Neutrophil (primary cell): ENCODE measurements around the gene CSNK2A3.

Experiments used
- H3K27ac ChIP-seq: fragments of 200-600 bp; sonication (generic); 2 replicates; pipeline ENCODE4 v1.5.1; 2016; ENCODE audit warnings: mild to moderate bottlenecking, moderate library complexity
- H3K27me3 ChIP-seq: fragments of 200-600 bp; sonication (generic); 2 replicates; pipeline ENCODE4 v1.6.0; 2016; ENCODE audit warnings: mild to moderate bottlenecking
- H3K36me3 ChIP-seq: fragments of 200-600 bp; sonication (generic); 2 replicates; pipeline ENCODE4 v1.5.1; 2017
- H3K4me1 ChIP-seq, 2 experiments: fragments of 200-600 bp in 1 of 2; sonication (generic) in 1 of 2; 1 replicate in 1 of 2; 2 replicates in 1 of 2; pipeline versions ENCODE4 v1.5.1 to v1.6.1; 2013 to 2016; ENCODE audit warnings: low read depth in 1 of 2, low read length in 1 of 2, mild to moderate bottlenecking in 1 of 2, moderate library complexity in 1 of 2; ENCODE audit not compliant: control insufficient read depth in 1 of 2, insufficient read depth in 1 of 2
- H3K4me3 ChIP-seq, 2 experiments: fragments of 200-600 bp in 1 of 2; sonication (generic) in 1 of 2; 1 replicate in 1 of 2; 2 replicates in 1 of 2; pipeline ENCODE4 v1.5.1; 2013 to 2016; ENCODE audit warnings: low read depth in 1 of 2, low read length in 1 of 2, mild to moderate bottlenecking in 1 of 2, moderate library complexity in 1 of 2
- H3K9me3 ChIP-seq: fragments of 200-600 bp; sonication (generic); 2 replicates; pipeline ENCODE4 v1.5.1; 2016
- TF ChIP-seq, protein P1 (sequence below): fragments of 200-600 bp; sonication (generic); IDR thresholded peaks from 2 replicates; pipeline ENCODE4 v1.5.1; 2016; ENCODE audit warnings: antibody characterized with exemption

Gene CSNK2A3

GRCh38 chr11:11313902-11314692 is 39.0 kb downstream of the CSNK2A3 start:
- no peaks in the 10 kb centered on the region for H3K27me3 ChIP-seq
- no peaks in the 10 kb centered on the region for H3K9me3 ChIP-seq
- H3K4me3 ChIP-seq, result no peak overlapping the region
- H3K27ac ChIP-seq, result no peak overlapping the region
- H3K4me1 ChIP-seq, result peaks cover 2 to 23% of the 10 kb centered on the region in 2 experiments
- no peaks in the 10 kb centered on the region for H3K36me3 ChIP-seq
- TF ChIP-seq, protein P1, sequence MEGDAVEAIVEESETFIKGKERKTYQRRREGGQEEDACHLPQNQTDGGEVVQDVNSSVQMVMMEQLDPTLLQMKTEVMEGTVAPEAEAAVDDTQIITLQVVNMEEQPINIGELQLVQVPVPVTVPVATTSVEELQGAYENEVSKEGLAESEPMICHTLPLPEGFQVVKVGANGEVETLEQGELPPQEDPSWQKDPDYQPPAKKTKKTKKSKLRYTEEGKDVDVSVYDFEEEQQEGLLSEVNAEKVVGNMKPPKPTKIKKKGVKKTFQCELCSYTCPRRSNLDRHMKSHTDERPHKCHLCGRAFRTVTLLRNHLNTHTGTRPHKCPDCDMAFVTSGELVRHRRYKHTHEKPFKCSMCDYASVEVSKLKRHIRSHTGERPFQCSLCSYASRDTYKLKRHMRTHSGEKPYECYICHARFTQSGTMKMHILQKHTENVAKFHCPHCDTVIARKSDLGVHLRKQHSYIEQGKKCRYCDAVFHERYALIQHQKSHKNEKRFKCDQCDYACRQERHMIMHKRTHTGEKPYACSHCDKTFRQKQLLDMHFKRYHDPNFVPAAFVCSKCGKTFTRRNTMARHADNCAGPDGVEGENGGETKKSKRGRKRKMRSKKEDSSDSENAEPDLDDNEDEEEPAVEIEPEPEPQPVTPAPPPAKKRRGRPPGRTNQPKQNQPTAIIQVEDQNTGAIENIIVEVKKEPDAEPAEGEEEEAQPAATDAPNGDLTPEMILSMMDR, result no peak

- H3K27ac ChIP-seq, result no peak overlapping the region
- H3K27me3 ChIP-seq, result no peaks in the 10 kb centered on the region
- no peaks in the 10 kb centered on the region for H3K36me3 ChIP-seq
- TF ChIP-seq, protein P1, result no peak
- H3K4me1 ChIP-seq, result peaks cover 0 to 23% of the 10 kb centered on the region in 2 experiments
- no peaks in the 10 kb centered on the region for H3K9me3 ChIP-seq
- H3K4me3 ChIP-seq, result no peak overlapping the region
Measured at GRCh38 chr11:11313426-11313825, 39.6 kb downstream of the CSNK2A3 start.

- H3K27ac ChIP-seq, result no peak overlapping the region
- no peak overlapping the region for H3K4me3 ChIP-seq
- no peaks in the 10 kb centered on the region for H3K9me3 ChIP-seq
- TF ChIP-seq, protein P1, result no peak
- H3K4me1 ChIP-seq, result peaks cover 0 to 23% of the 10 kb centered on the region in 2 experiments
- H3K27me3 ChIP-seq, result no peaks in the 10 kb centered on the region
- H3K36me3 ChIP-seq, result no peaks in the 10 kb centered on the region
Measured at GRCh38 chr11:11312738-11313137, 40.3 kb downstream of the CSNK2A3 start.

- Histone ChIP-seq H3K9me3 (no peaks in the 10 kb centered on the region), H3K27me3 (no peaks in the 10 kb centered on the region), H3K4me1 (peaks cover 0 to 23% of the 10 kb centered on the region in 2 experiments), H3K4me3 (no peak overlapping the region), H3K36me3 (no peaks in the 10 kb centered on the region), H3K27ac (no peak overlapping the region)
- TF ChIP-seq, protein P1, result no peak
Measured at GRCh38 chr11:11311169-11311568, 41.9 kb downstream of the CSNK2A3 start.

DNA sequence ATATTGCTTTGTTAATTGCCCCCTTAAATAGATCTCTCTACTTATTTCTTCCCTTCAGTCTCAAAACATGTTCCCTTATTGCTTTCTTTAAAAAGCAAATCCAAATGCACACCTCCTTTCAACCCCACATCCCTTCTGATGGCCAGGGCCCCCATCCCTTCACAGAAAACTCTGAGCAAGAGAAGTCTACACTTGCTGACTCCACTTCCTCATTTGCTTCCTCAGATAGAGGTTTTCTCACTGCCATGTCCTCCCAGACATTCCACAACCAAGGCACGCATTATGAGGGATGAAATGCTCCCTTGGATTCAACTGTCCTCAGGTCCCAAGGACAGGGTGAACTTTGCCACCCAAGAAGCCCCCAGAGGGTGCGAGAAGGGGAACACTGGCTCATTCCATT is 43.1 kb downstream of the CSNK2A3 start:
- TF ChIP-seq, protein P1, result no peak
- Histone ChIP-seq H3K36me3 (no peaks in the 10 kb centered on the region), H3K4me1 (peaks cover 0 to 23% of the 10 kb centered on the region in 2 experiments), H3K27ac (no peak overlapping the region), H3K9me3 (no peaks in the 10 kb centered on the region), H3K27me3 (no peaks in the 10 kb centered on the region), H3K4me3 (no peak overlapping the region)
